HepG2 (cell line): ENCODE data around the gene TRIM66. TPM values are rescaled to one million over a fixed set of nuclear protein-coding genes. Genes with fewer than 3 reads are reported as not detected.
A peak's percentile ranks its signal among the peaks of the same experiment; 100 is the strongest.

Experiments
- ATAC-seq: fragments of 200-7000 bp; cut with Tn5 transposase; 3 replicates; pipeline ENCODE4 v1.9.1; 2020; ENCODE audit warnings: mild to moderate bottlenecking, moderate library complexity
- BruUV-seq: library from RNA; stranded (reverse); fragments of 400-500 nt; replicated peaks from 2 replicates; lab custom pipeline; 2021; lab: Mats Ljungman, UMichigan
- CTCF ChIA-PET: fragments of 300-600 bp; formaldehyde crosslinking; extraction: SDS; loops from one replicate; lab custom pipeline; 2021; ENCODE audit warnings: low total read pairs, inconsistent platforms, low intra/inter-chr PET ratio; lab: Yijun Ruan, JAX
- POLR2A ChIA-PET: fragments of 350-600 bp; sonication (Branson Sonifier 250); formaldehyde crosslinking; loops from one replicate; lab custom pipeline; 2020; ENCODE audit warnings: antibody characterized with exemption, inconsistent platforms; lab: Yijun Ruan, JAX
- DNase-seq: peaks from one replicate; pipeline ENCODE4 v3.0.0-alpha.2; 2015; ENCODE audit warnings: low spot score
- FAIRE-seq: peaks from 3 replicates; lab custom pipeline; 2011; peaks lifted over from hg19 to GRCh38; lab: Jason Lieb, UNC
- H2AFZ ChIP-seq: one replicate; pipeline ENCODE4 v1.6.1; 2011; ENCODE audit warnings: low read length, inconsistent platforms
- H3K27ac ChIP-seq: fragments of 300-600 bp; 3 replicates; pipeline ENCODE4 v1.8.0; 2011; ENCODE audit warnings: mixed run types, mild to moderate bottlenecking, mixed read lengths, low read length, inconsistent platforms; ENCODE audit not compliant: insufficient read depth; ENCODE audit errors: extremely low read length
- H3K27me3 ChIP-seq, 2 experiments: fragments of 200-600 bp in 1 of 2; 2 replicates in 1 of 2; 3 replicates in 1 of 2; pipeline versions ENCODE4 v1.6.0 to v1.8.0; 2011; ENCODE audit warnings: low read length in 2 of 2, mild to moderate bottlenecking in 2 of 2, moderate library complexity in 2 of 2, inconsistent platforms in 1 of 2; ENCODE audit not compliant: insufficient read depth in 2 of 2, control insufficient read depth in 1 of 2
- H3K36me3 ChIP-seq, 2 experiments: fragments of 200-600 bp in 1 of 2; replicated peaks in 1 of 2; 2 replicates in 1 of 2; 3 replicates in 1 of 2; pipeline versions ENCODE4 v1.5.1 to v1.8.0; 2011; ENCODE audit warnings: low read length in 2 of 2, inconsistent platforms in 1 of 2; ENCODE audit not compliant: insufficient read depth in 2 of 2, control insufficient read depth in 1 of 2
- H3K4me1 ChIP-seq: 2 replicates; pipeline ENCODE4 v1.5.1; 2012; ENCODE audit warnings: low read length, inconsistent platforms; ENCODE audit not compliant: insufficient read depth
- H3K4me2 ChIP-seq: 2 replicates; pipeline ENCODE4 v1.6.0; 2011; ENCODE audit warnings: low read depth, low read length, inconsistent platforms
- H3K4me3 ChIP-seq, 3 experiments: fragments of 200-600 bp in 1 of 3; sonication (generic), shearing (Covaris generic) in 1 of 3; replicated peaks in 1 of 3; 2 replicates each; pipeline ENCODE4 v1.5.1; 2011 to 2016; ENCODE audit warnings: low read length in 3 of 3, inconsistent platforms in 2 of 3, low read depth in 2 of 3, mild to moderate bottlenecking in 2 of 3, control low read depth in 1 of 3, mixed read lengths in 1 of 3; ENCODE audit not compliant: insufficient read depth in 1 of 3
- H3K79me2 ChIP-seq: one replicate; pipeline ENCODE4 v1.6.1; 2011; ENCODE audit warnings: low read length, inconsistent platforms; ENCODE audit not compliant: insufficient read depth
- H3K9ac ChIP-seq: 2 replicates; pipeline ENCODE4 v1.6.0; 2011; ENCODE audit warnings: mild to moderate bottlenecking, low read depth, low read length, inconsistent platforms; ENCODE audit not compliant: insufficient read depth
- H3K9me3 ChIP-seq: 2 replicates; pipeline ENCODE4 v1.5.1; 2012; ENCODE audit warnings: mild to moderate bottlenecking, low read length
- H4K20me1 ChIP-seq: 2 replicates; pipeline ENCODE4 v1.6.0; 2011; ENCODE audit warnings: inconsistent platforms, mild to moderate bottlenecking, low read length, moderate library complexity; ENCODE audit not compliant: insufficient read depth
- AFF4 ChIP-seq: sonication (generic); formaldehyde crosslinking; IDR thresholded peaks from 2 replicates; pipeline ENCODE4 v1.4.0; 2020; ENCODE audit warnings: missing genetic modification reagents
- AGO1 ChIP-seq: fragments of 200-400 bp; formaldehyde crosslinking; IDR thresholded peaks from 2 replicates; pipeline ENCODE4 v1.6.1; 2017; ENCODE audit warnings: mild to moderate bottlenecking, low read depth, low read length, moderate library complexity; ENCODE audit not compliant: poor library complexity, severe bottlenecking
- GLMP ChIP-seq: sonication (generic); formaldehyde crosslinking; IDR thresholded peaks from 2 replicates; pipeline ENCODE4 v1.9.0; 2021; ENCODE audit warnings: missing genetic modification reagents, mild to moderate bottlenecking, borderline replicate concordance
- NKX3-1 ChIP-seq: sonication (generic); formaldehyde crosslinking; IDR thresholded peaks from 2 replicates; pipeline ENCODE4 v1.5.0; 2020; ENCODE audit warnings: missing genetic modification reagents
- ZNF615 ChIP-seq: sonication (generic); formaldehyde crosslinking; IDR thresholded peaks from 2 replicates; pipeline ENCODE4 v1.5.0; 2020; ENCODE audit warnings: mild to moderate bottlenecking, missing genetic modification reagents, borderline replicate concordance
- WGBS: methylation state at CpG from one replicate; pipeline ENCODE4 v1.1.6; 2017; ENCODE audit warnings: low lambda C conversion rate; 5-methylcytosine and 5-hydroxymethylcytosine counted together
- in situ Hi-C: cut with HindIII; loops from 2 replicates; pipeline ENCODE4 v1.10.0; 2017; ENCODE audit warnings: low pct_unique_long_range_greater_than_20kb; ENCODE audit not compliant: extremely low pct_ligation_motif_present
- intact Hi-C: fragments of 100-400 bp; cut with micrococcal nuclease; formaldehyde crosslinking; loops from one replicate; pipeline ENCODE4 v1.10.0; 2022; ENCODE audit not compliant: unreplicated experiment
- polyA plus RNA-seq, 8 experiments: library from polyadenylated mRNA; depleted of rRNA in 3 of 8; stranded (reverse) in 7 of 8; unstranded in 1 of 8; fragments of >200 nt; fragmentation: Illumina TruSeq in 4 of 8; extraction: Trizol in 4 of 8; gene quantifications; 2 replicates each; pipeline versions ENCODE4 v1.2.1 to v1.2.3, GENCODE V29; 2011 to 2016; ENCODE audit warnings: low read depth in 4 of 8, missing spikeins in 1 of 8, mixed read lengths in 1 of 8; ENCODE audit not compliant: insufficient read depth in 1 of 8
- total RNA-seq, 5 experiments: library from RNA; depleted of rRNA; stranded (reverse); fragments of >200 nt; fragmentation: Illumina TruSeq; extraction: Trizol; gene quantifications; 2 replicates each; pipeline ENCODE4 v1.2.3, GENCODE V29; 2016; ENCODE audit warnings: low read depth in 1 of 5

The TRIM66 gene
- total and polyA plus RNA-seq, 2 of the 13 experiments (the other 11 are each of a cell fraction or from before 2014, with no cell fraction given) = 4.9 to 6.1 TPM

- CTCF ChIA-PET = no interaction called here
Measured at GRCh38 chr11:8593455-8593854, 89.0 kb downstream of the TRIM66 start.

More at GRCh38 chr11:8593455-8593854, 89.0 kb downstream of the TRIM66 start:
- intact Hi-C loops = no loop called here
- H3K79me2 ChIP-seq = no peaks in the 10 kb centered on the region
- peak overlapping the region; percentile 64 for H2AFZ ChIP-seq
- peak overlapping the region; percentile 43 for H3K9ac ChIP-seq
- TF ChIP-seq AGO1 (no peak), AFF4 (CRISPR knock-in tag) (no peak), GLMP (CRISPR knock-in tag) (no peak), NKX3-1 (CRISPR knock-in tag) (no peak), ZNF615 (CRISPR knock-in tag) (0 out of 2 replicates have a peak, but pooled peaks have one; percentile 0)
- ATAC-seq (peak; percentile 57), FAIRE-seq (no peak), DNase-seq (no peak)
- H4K20me1 ChIP-seq = no peaks in the 10 kb centered on the region
- no peaks in the 10 kb centered on the region for H3K27me3 ChIP-seq
- peak overlapping the region; percentile 64 to 77 (median 76) for H3K4me3 ChIP-seq
- peak overlapping the region; percentile 93 for H3K4me2 ChIP-seq
- peaks cover 16% of the 10 kb centered on the region for H3K4me1 ChIP-seq
- H3K27ac ChIP-seq = no peak overlapping the region
- POLR2A ChIA-PET = interaction anchor here (0.9 to 1.7 kb wide), 2 partner anchors 9 to 15 kb away, joined by 3 to 6 read pairs; no protein-coding TSS in a partner anchor
- in situ Hi-C loops = no loop called here
- H3K36me3 ChIP-seq = no peaks in the 10 kb centered on the region
- no TSS peak for BruUV-seq
- no peaks in the 10 kb centered on the region for H3K9me3 ChIP-seq
- WGBS = 5% methylated on average over 7 of the region's 7 CpGs
